Uterus (tissue), 2 donors: Measurements from ENCODE around the gene UBE2E1.

ENCODE experiments used
- CTCF ChIP-seq, 4 experiments: fragments of 200-600 bp in 2 of 4; fragments of 450-650 bp in 2 of 4; sonication (generic) in 2 of 4; IDR thresholded peaks; one replicate each; pipeline ENCODE4 v1.5.1; 2016 to 2019; ENCODE audit warnings: antibody characterized with exemption in 4 of 4, mild to moderate bottlenecking in 2 of 4, moderate library complexity in 1 of 4
- POLR2A ChIP-seq, 2 donors: fragments of 450-650 bp; IDR thresholded peaks; one replicate each; pipeline ENCODE4 v1.6.1; 2016; ENCODE audit warnings: antibody characterized with exemption in 2 of 2, mild to moderate bottlenecking in 1 of 2, moderate library complexity in 1 of 2

GRCh38 chr3:23879485-23879884 is 73.7 kb downstream of the UBE2E1 start:
- TF ChIP-seq CTCF (IDR thresholded peaks at IDR 0.05) (no peak), POLR2A (IDR thresholded peaks at IDR 0.05) (no peak)
